HepG2 (cell line): ENCODE measurements around the gene TMEM151A. TPM values are rescaled to one million over a fixed set of nuclear protein-coding genes. Genes with fewer than 3 reads are reported as not detected.
A peak's percentile ranks its signal among the peaks of the same experiment; 100 is the strongest.

Source experiments
- CHD2 ChIP-seq: IDR thresholded peaks from 2 replicates; pipeline ENCODE4 v1.6.1; 2011; ENCODE audit warnings: low read depth, low read length, improper control_type of control experiment
- FOSL1 ChIP-seq: sonication (generic); formaldehyde crosslinking; IDR thresholded peaks from 2 replicates; pipeline ENCODE4 v1.9.0; 2021; ENCODE audit warnings: missing genetic modification reagents, borderline replicate concordance
- HMGA1 ChIP-seq: sonication (generic); formaldehyde crosslinking; conservative IDR thresholded peaks from 2 replicates; pipeline ENCODE4 v1.4.0; 2020; ENCODE audit warnings: missing genetic modification reagents
- HNRNPUL1 ChIP-seq: fragments of 200-400 bp; formaldehyde crosslinking; IDR thresholded peaks from 2 replicates; pipeline ENCODE4 v1.6.1; 2017; ENCODE audit warnings: low read depth, mild to moderate bottlenecking, low read length, moderate library complexity
- KLF13 ChIP-seq: sonication (generic); formaldehyde crosslinking; IDR thresholded peaks from 2 replicates; pipeline ENCODE4 v1.4.0; 2020; ENCODE audit warnings: mild to moderate bottlenecking, missing genetic modification reagents
- NR2C2 ChIP-seq: sonication (generic); formaldehyde crosslinking; IDR thresholded peaks from 2 replicates; pipeline ENCODE4 v1.4.0; 2020; ENCODE audit warnings: missing genetic modification reagents, mild to moderate bottlenecking, moderate library complexity, borderline replicate concordance
- NR2F2 ChIP-seq: IDR thresholded peaks from 2 replicates; pipeline ENCODE4 v1.6.1; 2012; ENCODE audit warnings: low read depth, inconsistent platforms, borderline replicate concordance
- NR3C1 ChIP-seq: sonication (generic); formaldehyde crosslinking; IDR thresholded peaks from 2 replicates; pipeline ENCODE4 v1.4.0; 2020; ENCODE audit warnings: missing genetic modification reagents
- SNRNP70 ChIP-seq: fragments of 200-400 bp; formaldehyde crosslinking; IDR thresholded peaks from 2 replicates; pipeline ENCODE4 v1.6.1; 2017; ENCODE audit warnings: mild to moderate bottlenecking, low read depth, low read length, moderate library complexity
- ZBTB3 ChIP-seq: sonication (generic); formaldehyde crosslinking; IDR thresholded peaks from 2 replicates; pipeline ENCODE4 v1.4.0; 2020; ENCODE audit warnings: low read depth, mild to moderate bottlenecking, moderate library complexity, missing genetic modification reagents, borderline replicate concordance
- ZC3H13 ChIP-seq: sonication (generic); formaldehyde crosslinking; IDR thresholded peaks from 2 replicates; pipeline ENCODE4 v1.8.1; 2023; ENCODE audit warnings: mild to moderate bottlenecking, missing genetic modification reagents, moderate library complexity
- ZFP1 ChIP-seq: IDR thresholded peaks from 2 replicates; pipeline ENCODE4 v1.6.1; 2016
- ZFP41 ChIP-seq: sonication (generic); formaldehyde crosslinking; IDR thresholded peaks from 2 replicates; pipeline ENCODE4 v1.4.0; 2020; ENCODE audit warnings: mild to moderate bottlenecking, missing genetic modification reagents, borderline replicate concordance
- ZNF430 ChIP-seq: sonication (generic); formaldehyde crosslinking; IDR thresholded peaks from 2 replicates; pipeline ENCODE4 v1.9.0; 2021; ENCODE audit warnings: mild to moderate bottlenecking, missing genetic modification reagents
- ZNF792 ChIP-seq: IDR thresholded peaks from 2 replicates; pipeline ENCODE4 v1.6.1; 2016
- polyA plus RNA-seq, 8 experiments: library from polyadenylated mRNA; depleted of rRNA in 3 of 8; stranded (reverse) in 7 of 8; unstranded in 1 of 8; fragments of >200 nt; fragmentation: Illumina TruSeq in 4 of 8; extraction: Trizol in 4 of 8; gene quantifications; 2 replicates each; pipeline versions ENCODE4 v1.2.1 to v1.2.3, GENCODE V29; 2011 to 2016; ENCODE audit warnings: low read depth in 4 of 8, missing spikeins in 1 of 8, mixed read lengths in 1 of 8; ENCODE audit not compliant: insufficient read depth in 1 of 8
- total RNA-seq, 5 experiments: library from RNA; depleted of rRNA; stranded (reverse); fragments of >200 nt; fragmentation: Illumina TruSeq; extraction: Trizol; gene quantifications; 2 replicates each; pipeline ENCODE4 v1.2.3, GENCODE V29; 2016; ENCODE audit warnings: low read depth in 1 of 5
- TF ChIP-seq, protein P1 (sequence below): sonication (generic); formaldehyde crosslinking; IDR thresholded peaks from 2 replicates; pipeline ENCODE4 v1.5.0; 2020; ENCODE audit warnings: mild to moderate bottlenecking, missing genetic modification reagents
- TF ChIP-seq, protein P2 (sequence below): sonication (generic); formaldehyde crosslinking; IDR thresholded peaks from 2 replicates; pipeline ENCODE4 v1.4.0; 2020; ENCODE audit warnings: missing genetic modification reagents
- TF ChIP-seq, protein P3 (sequence below): sonication (generic); formaldehyde crosslinking; IDR thresholded peaks from 2 replicates; pipeline ENCODE4 v1.4.0; 2020; ENCODE audit warnings: low read depth, mild to moderate bottlenecking, missing genetic modification reagents
- TF ChIP-seq, protein P4 (sequence below): sonication (generic); formaldehyde crosslinking; IDR thresholded peaks from 2 replicates; pipeline ENCODE4 v1.5.0; 2020; ENCODE audit warnings: mild to moderate bottlenecking, missing genetic modification reagents

TMEM151A gene
- total and polyA plus RNA-seq, 2 of the 13 experiments (the other 11 are each of a cell fraction or from before 2014, with no cell fraction given) = 0.18 to 0.33 TPM

DNA sequence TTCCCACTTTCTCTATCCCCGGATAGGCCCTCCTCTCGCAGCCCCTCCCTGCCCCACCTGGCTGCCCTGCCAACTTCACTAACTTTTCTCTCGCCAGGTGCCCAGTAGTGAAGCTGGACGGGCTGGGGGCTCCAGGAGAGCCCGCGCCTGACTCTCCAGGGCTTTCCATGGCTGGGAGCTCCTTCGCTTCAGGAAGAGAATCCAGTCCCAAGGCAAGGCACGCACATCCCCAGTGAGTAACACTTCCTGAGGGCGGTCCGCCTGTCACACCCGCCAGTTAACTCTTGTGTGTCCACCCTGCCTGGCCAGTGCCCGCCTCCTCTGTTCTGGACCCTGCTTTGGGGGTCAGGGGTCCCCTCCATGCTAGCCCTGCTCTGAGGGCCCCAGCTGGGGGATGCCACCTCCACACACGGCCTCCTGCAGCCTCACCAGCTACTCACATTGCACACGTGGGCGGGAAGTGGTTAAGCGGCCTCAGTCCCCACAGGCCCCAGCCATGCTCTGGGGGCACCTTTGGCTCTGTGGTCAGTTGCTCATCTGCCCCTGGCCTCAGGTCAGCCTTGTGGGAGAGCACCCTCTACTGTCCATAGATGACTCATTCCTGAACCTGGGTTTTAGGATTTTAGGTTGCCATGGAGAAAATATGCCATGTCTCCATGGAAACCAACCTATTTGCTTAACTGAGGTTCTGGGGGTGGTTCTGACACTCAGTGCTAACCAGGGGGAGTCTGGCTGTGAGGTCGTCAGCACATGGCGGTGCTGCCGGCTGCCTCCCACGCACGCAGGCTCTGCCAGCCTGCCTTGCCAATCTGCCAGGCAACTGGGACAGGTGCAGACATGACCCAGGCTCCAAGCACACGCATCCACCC is 44.8 kb downstream of the TMEM151A start, which contains the start of gene RIN1 (continued):
- TF ChIP-seq ZBTB3 (no peak), NR2C2 (CRISPR knock-in tag) (peak; percentile 65; the same call in 1 of the 2 replicates), ZFP1 (CRISPR knock-in tag) (peak; percentile 82; the same call in 1 of the 2 replicates), HMGA1 (CRISPR knock-in tag) (no peak), SNRNP70 (no peak), KLF13 (CRISPR knock-in tag) (no peak), ZNF430 (no peak), NR3C1 (CRISPR knock-in tag) (no peak), NR2F2 (no peak), HNRNPUL1 (no peak), ZFP41 (CRISPR knock-in tag) (no peak), FOSL1 (CRISPR knock-in tag) (0 out of 2 replicates have a peak, but pooled peaks have one; percentile 37), CHD2 (no peak; the same call in 1 of the 2 replicates), ZNF792 (CRISPR knock-in tag) (peak; percentile 56), ZC3H13 (CRISPR knock-in tag) (peak; percentile 86; the same call in 1 of the 2 replicates)
- TF ChIP-seq, protein P1, sequence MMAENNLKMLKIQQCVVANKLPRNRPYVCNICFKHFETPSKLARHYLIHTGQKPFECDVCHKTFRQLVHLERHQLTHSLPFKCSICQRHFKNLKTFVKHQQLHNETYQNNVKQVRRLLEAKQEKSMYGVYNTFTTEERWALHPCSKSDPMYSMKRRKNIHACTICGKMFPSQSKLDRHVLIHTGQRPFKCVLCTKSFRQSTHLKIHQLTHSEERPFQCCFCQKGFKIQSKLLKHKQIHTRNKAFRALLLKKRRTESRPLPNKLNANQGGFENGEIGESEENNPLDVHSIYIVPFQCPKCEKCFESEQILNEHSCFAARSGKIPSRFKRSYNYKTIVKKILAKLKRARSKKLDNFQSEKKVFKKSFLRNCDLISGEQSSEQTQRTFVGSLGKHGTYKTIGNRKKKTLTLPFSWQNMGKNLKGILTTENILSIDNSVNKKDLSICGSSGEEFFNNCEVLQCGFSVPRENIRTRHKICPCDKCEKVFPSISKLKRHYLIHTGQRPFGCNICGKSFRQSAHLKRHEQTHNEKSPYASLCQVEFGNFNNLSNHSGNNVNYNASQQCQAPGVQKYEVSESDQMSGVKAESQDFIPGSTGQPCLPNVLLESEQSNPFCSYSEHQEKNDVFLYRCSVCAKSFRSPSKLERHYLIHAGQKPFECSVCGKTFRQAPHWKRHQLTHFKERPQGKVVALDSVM (CRISPR knock-in tag) = peak; percentile 56; the same call in 1 of the 2 replicates
- TF ChIP-seq, protein P2, sequence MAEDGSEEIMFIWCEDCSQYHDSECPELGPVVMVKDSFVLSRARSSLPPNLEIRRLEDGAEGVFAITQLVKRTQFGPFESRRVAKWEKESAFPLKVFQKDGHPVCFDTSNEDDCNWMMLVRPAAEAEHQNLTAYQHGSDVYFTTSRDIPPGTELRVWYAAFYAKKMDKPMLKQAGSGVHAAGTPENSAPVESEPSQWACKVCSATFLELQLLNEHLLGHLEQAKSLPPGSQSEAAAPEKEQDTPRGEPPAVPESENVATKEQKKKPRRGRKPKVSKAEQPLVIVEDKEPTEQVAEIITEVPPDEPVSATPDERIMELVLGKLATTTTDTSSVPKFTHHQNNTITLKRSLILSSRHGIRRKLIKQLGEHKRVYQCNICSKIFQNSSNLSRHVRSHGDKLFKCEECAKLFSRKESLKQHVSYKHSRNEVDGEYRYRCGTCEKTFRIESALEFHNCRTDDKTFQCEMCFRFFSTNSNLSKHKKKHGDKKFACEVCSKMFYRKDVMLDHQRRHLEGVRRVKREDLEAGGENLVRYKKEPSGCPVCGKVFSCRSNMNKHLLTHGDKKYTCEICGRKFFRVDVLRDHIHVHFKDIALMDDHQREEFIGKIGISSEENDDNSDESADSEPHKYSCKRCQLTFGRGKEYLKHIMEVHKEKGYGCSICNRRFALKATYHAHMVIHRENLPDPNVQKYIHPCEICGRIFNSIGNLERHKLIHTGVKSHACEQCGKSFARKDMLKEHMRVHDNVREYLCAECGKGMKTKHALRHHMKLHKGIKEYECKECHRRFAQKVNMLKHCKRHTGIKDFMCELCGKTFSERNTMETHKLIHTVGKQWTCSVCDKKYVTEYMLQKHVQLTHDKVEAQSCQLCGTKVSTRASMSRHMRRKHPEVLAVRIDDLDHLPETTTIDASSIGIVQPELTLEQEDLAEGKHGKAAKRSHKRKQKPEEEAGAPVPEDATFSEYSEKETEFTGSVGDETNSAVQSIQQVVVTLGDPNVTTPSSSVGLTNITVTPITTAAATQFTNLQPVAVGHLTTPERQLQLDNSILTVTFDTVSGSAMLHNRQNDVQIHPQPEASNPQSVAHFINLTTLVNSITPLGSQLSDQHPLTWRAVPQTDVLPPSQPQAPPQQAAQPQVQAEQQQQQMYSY (CRISPR knock-in tag) = no peak
- TF ChIP-seq, protein P3, sequence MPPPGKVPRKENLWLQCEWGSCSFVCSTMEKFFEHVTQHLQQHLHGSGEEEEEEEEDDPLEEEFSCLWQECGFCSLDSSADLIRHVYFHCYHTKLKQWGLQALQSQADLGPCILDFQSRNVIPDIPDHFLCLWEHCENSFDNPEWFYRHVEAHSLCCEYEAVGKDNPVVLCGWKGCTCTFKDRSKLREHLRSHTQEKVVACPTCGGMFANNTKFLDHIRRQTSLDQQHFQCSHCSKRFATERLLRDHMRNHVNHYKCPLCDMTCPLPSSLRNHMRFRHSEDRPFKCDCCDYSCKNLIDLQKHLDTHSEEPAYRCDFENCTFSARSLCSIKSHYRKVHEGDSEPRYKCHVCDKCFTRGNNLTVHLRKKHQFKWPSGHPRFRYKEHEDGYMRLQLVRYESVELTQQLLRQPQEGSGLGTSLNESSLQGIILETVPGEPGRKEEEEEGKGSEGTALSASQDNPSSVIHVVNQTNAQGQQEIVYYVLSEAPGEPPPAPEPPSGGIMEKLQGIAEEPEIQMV = peak; percentile 61; the same call in 1 of the 2 replicates
- TF ChIP-seq, protein P4, sequence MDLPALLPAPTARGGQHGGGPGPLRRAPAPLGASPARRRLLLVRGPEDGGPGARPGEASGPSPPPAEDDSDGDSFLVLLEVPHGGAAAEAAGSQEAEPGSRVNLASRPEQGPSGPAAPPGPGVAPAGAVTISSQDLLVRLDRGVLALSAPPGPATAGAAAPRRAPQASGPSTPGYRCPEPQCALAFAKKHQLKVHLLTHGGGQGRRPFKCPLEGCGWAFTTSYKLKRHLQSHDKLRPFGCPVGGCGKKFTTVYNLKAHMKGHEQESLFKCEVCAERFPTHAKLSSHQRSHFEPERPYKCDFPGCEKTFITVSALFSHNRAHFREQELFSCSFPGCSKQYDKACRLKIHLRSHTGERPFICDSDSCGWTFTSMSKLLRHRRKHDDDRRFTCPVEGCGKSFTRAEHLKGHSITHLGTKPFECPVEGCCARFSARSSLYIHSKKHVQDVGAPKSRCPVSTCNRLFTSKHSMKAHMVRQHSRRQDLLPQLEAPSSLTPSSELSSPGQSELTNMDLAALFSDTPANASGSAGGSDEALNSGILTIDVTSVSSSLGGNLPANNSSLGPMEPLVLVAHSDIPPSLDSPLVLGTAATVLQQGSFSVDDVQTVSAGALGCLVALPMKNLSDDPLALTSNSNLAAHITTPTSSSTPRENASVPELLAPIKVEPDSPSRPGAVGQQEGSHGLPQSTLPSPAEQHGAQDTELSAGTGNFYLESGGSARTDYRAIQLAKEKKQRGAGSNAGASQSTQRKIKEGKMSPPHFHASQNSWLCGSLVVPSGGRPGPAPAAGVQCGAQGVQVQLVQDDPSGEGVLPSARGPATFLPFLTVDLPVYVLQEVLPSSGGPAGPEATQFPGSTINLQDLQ = no peak
